GM20431 (cell line): ENCODE results near the gene PCDHGA4.
"Not testable (repeated sequence)": the region's sequence is repeated elsewhere in the genome, so short reads cannot be mapped to it uniquely, and the experiment has no call there.

Experiments used
- in situ Hi-C: fragments of 300-500 bp; cut with MseI, MboI; formaldehyde crosslinking; loops from one replicate; pipeline ENCODE4 v1.15.0; 2020; ENCODE audit warnings: low sequenced_read_pairs; ENCODE audit not compliant: unreplicated experiment

Gene PCDHGA4

DNA sequence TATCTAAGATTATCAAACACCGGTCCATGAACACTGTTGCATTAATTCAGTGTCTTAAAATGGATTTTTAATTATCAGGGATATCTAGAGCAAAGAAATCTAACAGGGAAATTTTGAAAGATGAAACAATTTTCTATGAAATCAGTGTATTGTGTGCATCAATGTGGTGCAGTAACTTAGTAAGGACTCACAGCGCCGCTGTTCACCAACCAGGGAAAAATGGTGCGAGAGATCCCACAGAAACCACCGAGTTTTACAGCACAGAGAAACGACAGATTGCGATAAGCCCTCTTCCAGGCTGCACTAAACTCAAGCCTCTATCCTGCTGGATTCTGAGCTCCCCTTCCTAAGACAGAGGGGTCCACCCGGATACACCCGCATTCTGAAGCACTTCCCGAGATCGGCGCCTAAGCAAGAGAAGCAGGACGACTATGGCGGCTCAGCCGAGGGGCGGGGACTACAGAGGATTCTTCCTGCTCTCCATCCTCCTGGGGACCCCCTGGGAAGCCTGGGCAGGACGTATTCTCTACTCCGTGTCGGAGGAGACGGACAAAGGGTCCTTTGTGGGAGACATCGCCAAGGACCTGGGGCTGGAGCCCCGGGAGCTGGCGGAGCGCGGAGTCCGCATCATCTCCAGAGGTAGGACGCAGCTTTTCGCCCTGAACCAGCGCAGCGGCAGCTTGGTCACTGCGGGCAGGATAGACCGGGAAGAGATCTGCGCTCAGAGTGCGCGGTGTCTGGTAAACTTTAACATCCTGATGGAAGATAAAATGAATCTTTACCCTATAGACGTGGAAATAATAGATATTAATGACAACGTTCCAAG, 27.9 kb downstream of the PCDHGA4 start, which contains the start of gene PCDHGA7:
PCDHGA7 (plus strand) TSS at position 274 of the 826 bp plus-strand sequence; CDS start at position 432, 158 bp downstream.
- in situ Hi-C loops, result no loop called here

DNA sequence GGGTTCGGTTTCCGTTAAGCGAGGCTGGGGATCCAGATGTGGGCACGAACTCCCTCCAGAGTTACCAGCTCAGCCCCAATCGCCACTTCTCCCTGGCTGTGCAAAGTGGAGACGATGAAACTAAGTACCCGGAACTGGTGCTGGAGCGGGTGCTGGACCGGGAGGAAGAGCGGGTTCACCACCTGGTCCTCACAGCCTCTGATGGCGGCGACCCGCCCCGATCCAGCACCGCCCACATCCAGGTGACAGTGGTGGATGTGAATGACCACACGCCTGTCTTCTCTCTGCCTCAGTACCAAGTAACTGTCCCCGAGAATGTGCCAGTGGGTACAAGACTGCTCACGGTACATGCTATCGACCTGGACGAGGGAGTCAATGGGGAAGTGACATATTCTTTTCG, 28.5 kb downstream of the PCDHGA4 start:
- in situ Hi-C loops, result no loop called here

DNA sequence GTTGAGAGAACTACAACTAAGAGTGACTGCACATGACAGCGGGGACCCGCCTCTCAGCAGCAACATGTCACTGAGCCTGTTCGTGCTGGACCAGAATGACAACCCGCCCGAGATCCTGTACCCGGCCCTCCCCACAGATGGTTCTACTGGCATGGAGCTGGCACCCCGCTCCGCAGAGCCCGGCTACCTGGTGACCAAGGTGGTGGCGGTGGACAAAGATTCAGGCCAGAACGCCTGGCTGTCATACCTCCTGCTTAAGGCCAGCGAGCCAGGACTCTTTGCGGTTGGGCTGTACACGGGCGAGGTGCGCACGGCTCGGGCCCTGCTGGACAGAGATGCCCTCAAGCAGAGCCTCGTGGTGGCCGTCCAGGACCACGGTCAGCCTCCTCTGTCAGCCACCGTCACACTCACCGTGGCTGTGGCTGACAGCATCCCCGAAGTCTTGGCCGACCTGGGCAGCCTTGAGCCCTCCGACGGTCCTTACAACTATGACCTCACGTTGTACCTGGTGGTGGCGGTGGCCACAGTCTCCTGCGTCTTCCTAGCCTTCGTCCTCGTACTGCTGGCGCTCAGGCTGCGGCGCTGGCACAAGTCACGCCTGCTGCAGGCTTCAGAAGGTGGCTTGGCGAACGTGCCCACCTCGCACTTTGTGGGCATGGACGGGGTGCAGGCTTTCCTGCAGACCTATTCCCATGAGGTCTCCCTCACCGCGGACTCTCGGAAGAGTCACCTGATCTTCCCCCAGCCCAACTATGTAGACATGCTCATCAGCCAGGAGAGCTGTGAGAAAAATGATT, 29.8 kb downstream of the PCDHGA4 start:
- in situ Hi-C loops, result no loop called here

DNA sequence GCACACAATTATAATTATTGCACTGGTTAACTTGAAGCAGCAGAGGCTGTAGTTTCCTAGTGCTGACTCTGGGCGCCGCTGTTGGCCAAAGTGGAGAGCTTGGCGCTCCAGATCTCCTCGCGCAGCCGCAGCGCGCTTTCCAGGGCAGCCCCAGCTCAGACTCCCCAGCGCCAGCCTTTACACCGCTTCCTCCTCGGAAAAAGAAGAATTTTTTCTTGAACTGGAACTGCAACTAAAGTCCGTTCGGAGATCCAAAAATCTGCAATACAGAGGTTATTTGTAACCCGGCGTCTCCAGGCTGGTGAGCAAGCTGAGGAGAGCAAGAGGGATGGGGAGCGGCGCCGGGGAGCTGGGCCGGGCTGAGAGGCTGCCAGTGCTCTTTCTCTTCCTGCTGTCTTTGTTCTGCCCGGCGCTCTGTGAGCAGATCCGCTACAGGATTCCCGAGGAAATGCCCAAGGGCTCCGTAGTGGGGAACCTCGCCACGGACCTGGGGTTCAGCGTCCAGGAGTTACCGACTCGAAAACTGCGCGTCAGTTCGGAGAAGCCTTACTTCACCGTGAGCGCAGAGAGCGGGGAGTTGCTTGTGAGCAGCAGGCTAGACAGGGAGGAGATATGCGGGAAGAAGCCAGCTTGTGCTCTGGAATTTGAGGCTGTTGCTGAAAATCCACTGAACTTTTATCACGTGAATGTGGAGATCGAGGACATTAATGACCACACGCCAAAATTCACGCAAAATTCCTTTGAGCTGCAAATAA, 32.9 kb downstream of the PCDHGA4 start, which contains the start of gene PCDHGB4:
PCDHGB4 (plus strand) TSS at position 142 of the 755 bp plus-strand sequence; CDS start at position 329, 187 bp downstream.
- in situ Hi-C loops, result not testable (repeated sequence)

DNA sequence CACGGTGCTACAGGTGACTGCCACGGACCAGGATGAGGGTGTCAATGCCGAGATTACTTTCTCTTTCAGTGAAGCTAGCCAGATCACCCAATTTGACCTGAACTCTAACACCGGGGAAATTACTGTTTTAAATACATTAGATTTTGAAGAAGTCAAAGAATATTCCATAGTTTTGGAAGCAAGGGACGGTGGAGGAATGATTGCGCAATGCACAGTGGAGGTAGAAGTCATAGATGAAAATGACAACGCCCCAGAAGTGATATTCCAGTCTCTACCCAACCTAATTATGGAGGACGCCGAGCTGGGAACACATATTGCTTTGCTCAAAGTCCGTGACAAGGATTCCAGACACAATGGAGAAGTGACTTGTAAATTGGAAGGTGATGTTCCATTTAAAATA, 33.8 kb downstream of the PCDHGA4 start:
- in situ Hi-C loops, result no loop called here

DNA sequence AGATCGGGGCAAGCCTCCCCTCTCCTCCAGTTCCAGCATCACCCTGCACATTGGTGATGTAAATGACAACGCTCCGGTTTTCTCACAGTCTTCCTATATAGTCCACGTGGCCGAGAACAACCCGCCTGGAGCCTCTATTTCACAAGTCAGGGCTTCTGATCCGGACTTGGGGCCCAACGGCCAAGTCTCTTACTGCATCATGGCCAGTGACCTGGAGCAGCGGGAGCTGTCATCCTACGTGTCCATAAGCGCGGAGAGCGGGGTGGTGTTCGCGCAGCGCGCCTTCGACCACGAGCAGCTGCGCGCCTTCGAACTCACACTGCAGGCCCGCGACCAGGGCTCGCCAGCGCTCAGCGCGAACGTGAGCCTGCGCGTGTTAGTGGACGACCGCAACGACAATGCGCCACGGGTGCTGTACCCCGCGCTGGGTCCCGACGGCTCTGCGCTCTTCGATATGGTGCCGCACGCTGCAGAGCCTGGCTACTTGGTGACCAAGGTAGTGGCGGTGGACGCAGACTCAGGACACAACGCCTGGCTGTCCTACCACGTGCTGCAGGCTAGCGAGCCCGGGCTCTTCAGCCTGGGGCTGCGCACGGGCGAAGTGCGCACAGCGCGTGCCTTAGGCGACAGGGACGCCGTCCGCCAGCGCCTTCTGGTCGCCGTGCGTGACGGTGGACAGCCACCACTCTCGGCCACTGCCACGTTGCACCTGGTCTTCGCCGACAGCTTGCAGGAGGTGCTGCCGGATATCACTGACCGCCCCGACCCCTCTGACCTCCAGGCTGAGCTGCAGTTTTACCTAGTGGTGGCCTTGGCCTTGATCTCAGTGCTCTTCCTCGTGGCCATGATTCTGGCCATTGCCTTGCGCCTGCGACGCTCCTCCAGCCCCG, 34.6 kb downstream of the PCDHGA4 start:
- in situ Hi-C loops, result no loop called here

DNA sequence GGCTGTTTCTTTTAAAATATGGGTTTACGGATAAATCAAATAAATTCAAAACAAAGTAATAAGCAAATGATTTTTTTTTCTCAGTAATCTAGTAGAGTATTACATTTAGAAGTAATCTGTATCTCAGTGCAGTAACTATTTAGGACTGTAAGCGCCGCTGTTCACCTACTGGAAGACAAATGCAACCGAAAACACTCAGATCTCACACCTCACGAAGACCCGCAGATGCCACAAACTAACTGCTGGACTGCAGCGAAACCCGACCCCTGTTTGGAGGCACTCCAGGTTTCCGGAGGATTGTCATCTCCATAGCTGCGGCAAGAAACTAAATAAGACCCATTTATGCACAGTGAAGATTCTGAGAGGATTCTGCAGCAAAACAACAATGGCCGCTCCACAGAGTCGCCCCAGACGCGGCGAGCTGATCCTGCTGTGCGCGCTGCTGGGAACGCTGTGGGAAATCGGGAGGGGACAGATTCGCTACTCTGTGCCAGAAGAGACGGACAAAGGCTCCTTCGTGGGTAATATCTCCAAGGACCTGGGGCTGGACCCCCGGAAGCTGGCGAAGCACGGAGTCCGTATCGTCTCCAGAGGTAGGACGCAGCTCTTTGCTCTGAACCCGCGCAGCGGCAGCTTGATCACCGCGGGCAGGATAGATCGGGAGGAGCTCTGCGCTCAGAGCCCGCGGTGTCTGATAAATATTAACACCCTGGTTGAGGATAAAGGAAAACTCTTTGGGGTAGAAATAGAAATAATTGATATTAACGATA, 37.8 kb downstream of the PCDHGA4 start, which contains the start of gene PCDHGA8:
PCDHGA8 (plus strand) TSS at position 205 of the 770 bp plus-strand sequence; CDS start at position 386, 181 bp downstream.
- in situ Hi-C loops, result no loop called here

DNA sequence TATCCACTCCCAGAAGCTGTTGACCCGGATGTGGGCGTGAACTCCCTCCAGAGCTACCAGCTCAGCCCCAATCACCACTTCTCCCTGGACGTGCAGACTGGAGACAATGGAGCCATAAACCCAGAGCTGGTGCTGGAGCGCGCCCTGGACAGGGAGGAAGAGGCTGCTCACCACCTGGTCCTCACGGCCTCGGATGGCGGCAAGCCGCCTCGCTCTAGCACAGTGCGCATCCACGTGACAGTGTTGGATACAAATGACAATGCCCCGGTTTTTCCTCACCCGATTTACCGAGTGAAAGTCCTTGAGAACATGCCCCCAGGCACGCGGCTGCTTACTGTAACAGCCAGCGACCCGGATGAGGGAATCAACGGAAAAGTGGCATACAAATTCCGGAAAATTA, 38.4 kb downstream of the PCDHGA4 start:
- in situ Hi-C loops, result no loop called here

DNA sequence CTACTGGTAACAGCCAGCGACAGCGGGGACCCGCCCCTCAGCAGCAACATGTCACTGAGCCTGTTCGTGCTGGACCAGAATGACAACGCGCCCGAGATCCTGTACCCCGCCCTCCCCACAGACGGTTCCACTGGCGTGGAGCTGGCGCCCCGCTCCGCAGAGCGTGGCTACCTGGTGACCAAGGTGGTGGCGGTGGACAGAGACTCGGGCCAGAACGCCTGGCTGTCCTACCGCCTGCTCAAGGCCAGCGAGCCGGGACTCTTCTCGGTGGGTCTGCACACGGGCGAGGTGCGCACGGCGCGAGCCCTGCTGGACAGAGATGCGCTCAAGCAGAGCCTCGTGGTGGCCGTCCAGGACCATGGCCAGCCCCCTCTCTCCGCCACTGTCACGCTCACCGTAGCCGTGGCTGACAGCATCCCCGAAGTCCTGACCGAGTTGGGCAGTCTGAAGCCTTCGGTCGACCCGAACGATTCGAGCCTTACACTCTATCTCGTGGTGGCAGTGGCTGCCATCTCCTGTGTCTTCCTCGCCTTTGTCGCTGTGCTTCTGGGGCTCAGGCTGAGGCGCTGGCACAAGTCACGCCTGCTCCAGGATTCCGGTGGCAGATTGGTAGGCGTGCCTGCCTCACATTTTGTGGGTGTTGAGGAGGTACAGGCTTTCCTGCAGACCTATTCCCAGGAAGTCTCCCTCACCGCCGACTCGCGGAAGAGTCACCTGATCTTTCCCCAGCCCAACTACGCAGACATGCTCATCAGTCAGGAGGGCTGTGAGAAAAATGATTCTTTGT, 39.8 kb downstream of the PCDHGA4 start:
- in situ Hi-C loops, result not testable (repeated sequence)

DNA sequence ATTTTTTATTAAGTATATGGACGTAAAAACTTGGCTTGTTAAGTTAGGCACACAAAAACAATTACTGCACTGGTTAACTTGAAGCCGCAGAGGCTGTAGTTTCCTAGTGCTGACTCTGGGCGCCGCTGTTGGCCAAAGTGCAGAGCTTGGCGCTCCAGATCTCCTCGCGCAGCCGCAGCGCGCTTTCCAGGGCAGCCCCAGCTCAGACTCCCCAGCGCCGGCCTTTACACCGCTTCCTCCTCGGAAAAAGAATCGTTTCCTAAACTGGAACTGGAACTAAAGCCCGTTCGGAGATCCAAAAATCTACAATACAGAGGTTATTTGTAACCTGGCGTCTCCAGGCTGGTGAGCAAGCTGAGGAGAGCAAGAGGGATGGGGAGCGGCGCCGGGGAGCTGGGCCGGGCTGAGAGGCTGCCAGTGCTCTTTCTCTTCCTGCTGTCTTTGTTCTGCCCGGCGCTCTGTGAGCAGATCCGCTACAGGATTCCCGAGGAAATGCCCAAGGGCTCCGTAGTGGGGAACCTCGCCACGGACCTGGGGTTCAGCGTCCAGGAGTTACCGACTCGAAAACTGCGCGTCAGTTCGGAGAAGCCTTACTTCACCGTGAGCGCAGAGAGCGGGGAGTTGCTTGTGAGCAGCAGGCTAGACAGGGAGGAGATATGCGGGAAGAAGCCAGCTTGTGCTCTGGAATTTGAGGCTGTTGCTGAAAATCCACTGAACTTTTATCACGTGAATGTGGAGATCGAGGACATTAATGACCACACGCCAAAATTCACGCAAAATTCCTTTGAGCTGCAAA, 43.1 kb downstream of the PCDHGA4 start, which contains the start of gene PCDHGB5:
PCDHGB5 (plus strand) TSS at position 192 of the 796 bp plus-strand sequence; CDS start at position 373, 181 bp downstream.
- in situ Hi-C loops, result not testable (repeated sequence)

DNA sequence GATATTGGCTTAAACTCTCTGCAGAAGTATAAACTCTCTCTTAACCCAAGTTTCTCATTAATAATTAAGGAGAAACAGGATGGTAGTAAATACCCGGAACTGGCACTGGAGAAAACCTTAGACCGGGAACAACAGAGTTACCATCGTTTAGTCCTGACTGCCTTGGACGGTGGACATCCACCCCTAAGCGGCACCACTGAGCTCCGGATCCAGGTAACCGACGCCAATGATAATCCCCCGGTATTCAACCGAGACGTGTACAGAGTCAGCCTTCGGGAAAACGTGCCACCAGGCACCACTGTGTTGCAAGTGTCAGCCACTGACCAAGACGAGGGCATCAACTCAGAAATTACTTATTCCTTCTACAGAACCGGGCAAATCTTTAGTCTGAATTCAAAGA, 43.8 kb downstream of the PCDHGA4 start:
- in situ Hi-C loops, result no loop called here

DNA sequence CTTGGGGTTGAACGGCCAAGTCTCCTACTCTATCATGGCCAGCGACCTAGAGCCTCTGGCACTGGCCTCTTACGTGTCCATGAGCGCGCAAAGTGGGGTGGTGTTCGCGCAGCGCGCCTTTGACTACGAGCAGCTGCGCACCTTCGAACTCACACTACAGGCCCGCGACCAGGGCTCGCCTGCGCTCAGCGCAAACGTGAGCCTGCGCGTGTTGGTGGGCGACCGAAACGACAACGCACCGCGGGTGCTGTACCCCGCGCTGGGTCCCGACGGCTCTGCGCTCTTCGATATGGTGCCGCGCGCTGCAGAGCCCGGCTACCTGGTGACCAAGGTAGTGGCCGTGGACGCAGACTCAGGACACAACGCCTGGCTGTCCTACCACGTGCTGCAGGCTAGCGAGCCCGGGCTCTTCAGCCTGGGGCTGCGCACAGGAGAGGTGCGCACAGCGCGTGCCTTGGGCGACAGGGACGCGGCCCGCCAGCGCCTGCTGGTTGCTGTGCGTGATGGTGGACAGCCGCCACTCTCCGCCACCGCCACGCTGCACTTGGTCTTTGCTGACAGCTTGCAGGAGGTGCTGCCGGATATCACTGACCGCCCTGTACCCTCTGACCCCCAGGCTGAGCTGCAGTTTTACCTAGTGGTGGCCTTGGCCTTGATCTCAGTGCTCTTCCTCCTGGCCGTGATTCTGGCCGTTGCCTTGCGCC, 44.9 kb downstream of the PCDHGA4 start:
- in situ Hi-C loops, result no loop called here

DNA sequence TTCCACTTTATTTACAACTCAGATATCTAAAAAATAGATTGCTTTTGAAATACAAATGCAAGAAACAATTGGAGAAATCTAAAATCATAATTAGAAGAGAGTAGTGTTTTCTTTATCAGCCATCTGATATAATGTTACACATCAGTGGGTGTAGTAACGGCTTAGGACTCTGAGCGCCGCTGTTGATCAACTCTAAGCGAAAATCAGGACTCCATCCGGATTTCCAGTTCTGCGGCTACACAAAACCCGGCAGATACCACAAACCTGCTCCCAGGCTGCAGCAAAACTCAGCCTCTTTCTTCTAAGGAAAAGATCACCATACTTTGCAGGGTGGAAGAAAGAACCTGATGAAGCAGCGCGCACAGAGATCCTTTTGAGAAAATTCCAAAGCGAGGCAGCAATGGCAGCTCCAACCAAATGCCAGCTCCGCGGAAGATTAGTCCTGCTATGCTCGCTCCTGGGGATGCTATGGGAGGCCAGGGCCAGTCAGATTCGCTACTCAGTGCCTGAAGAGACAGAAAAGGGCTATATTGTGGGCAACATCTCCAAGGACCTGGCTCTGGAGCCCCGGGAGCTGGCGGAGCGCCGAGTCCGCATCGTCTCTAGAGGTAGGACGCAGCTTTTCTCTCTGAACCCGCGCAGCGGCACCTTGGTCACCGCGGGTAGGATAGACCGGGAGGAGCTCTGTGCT, 47.9 kb downstream of the PCDHGA4 start, which contains the start of gene PCDHGA9:
PCDHGA9 (plus strand) TSS at position 226 of the 691 bp plus-strand sequence; CDS start at position 401, 175 bp downstream.
- in situ Hi-C loops, result no loop called here

DNA sequence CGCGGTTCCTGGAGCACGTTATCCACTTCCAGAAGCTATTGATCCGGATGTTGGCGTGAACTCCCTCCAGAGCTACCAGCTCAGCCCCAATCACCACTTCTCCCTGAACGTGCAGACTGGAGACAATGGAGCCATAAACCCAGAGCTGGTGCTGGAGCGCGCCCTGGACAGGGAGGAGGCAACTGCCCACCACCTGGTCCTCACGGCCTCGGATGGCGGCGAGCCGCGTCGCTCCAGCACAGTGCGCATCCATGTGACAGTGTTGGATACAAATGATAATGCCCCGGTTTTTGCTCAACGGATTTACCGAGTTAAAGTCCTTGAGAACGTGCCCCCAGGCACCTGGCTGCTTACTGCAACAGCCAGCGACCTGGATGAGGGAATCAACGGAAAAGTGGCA, 48.6 kb downstream of the PCDHGA4 start:
- in situ Hi-C loops, result no loop called here
